Mononuclear cell (primary cell): ENCODE measurements around the gene MARCO. TPM values are rescaled to one million over a fixed set of nuclear protein-coding genes. Genes with fewer than 3 reads are reported as not detected.

Experiments
- H3K27me3 ChIP-seq: 2 replicates; pipeline ENCODE4 v1.6.0; 2011; ENCODE audit warnings: low read length, control low read depth; ENCODE audit not compliant: insufficient read depth
- H3K4me1 ChIP-seq: 2 replicates; pipeline ENCODE4 v1.5.1; 2011; ENCODE audit warnings: mild to moderate bottlenecking, low read length, control low read depth; ENCODE audit not compliant: insufficient read depth
- H3K4me3 ChIP-seq: 2 replicates; pipeline ENCODE4 v1.5.1; 2011; ENCODE audit warnings: mild to moderate bottlenecking, low read length, moderate library complexity
- H3K9me3 ChIP-seq: 2 replicates; pipeline ENCODE4 v1.5.1; 2011; ENCODE audit warnings: low read depth, mild to moderate bottlenecking, control low read depth, low read length
- total RNA-seq: library from RNA; depleted of rRNA; stranded (reverse); fragments of >200 nt; gene quantifications from one replicate; pipeline ENCODE4 v1.2.3, GENCODE V29; 2012

MARCO gene
- total RNA-seq, result 5.8 TPM

DNA sequence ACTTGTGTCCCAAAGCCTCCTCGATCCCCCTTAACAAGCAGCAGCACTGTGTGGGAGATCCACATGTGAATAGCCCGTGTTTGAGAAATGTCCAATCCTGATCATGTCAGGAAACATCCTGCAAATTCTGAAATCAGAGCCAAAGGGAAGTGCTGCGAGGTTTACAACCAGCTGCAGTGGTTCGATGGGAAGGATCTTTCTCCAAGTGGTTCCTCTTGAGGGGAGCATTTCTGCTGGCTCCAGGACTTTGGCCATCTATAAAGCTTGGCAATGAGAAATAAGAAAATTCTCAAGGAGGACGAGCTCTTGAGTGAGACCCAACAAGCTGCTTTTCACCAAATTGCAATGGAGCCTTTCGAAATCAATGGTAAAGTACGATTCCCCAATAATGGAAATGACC is at the start of gene MARCO:
MARCO (plus strand) TSS at position 164 of the 400 bp plus-strand sequence; CDS start at position 271, 107 bp downstream.
- Histone ChIP-seq H3K4me1 (peaks cover 73% of the 10 kb centered on the region), H3K9me3 (no peaks in the 10 kb centered on the region), H3K4me3 (no peak within 1 kb of the TSS), H3K27me3 (no peaks in the 10 kb centered on the region)

GRCh38 chr2:118893100-118893499 is 48.9 kb upstream of the MARCO start:
- no peaks in the 10 kb centered on the region for H3K27me3 ChIP-seq
- no peaks in the 10 kb centered on the region for H3K4me1 ChIP-seq
- no peak overlapping the region for H3K4me3 ChIP-seq
- H3K9me3 ChIP-seq, result peaks cover 20% of the 10 kb centered on the region

DNA sequence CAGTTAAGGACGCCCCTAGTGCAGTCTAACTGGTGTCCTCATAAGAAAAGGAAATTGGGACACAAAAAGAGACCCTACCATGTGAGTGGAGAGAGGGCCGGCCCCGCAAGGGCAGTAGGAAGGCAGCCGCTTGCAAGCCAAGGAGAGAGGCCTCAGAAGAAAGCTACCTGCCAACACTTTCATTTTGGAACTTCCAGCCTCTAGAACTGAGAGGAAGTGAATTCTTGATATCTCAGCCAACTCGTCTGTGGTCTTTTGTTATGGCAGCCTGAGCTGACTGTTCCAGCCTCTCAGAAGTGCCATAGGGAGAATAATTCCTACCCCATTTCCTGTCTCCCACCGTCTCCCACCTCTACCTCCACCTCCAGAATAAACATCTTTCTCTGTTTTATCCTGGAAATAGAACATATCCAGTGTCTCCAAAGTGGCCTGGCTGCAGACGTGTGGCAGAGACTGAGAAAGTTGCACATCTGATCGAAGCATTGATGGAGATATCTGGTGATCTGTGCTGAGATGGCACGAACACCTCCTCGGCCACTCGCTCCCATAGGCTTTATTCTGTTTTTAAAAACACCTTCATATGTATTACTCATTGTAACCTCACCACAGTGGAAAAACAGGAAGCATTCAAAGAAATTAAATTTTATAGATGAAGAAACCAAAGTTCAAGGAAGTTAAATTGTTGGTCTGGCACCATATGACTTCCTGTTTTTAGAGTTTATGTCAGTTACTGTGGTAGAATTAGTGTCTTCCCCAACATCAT is 39.5 kb upstream of the MARCO start:
- H3K9me3 ChIP-seq, result no peaks in the 10 kb centered on the region
- H3K4me1 ChIP-seq, result peaks cover 28% of the 10 kb centered on the region

DNA sequence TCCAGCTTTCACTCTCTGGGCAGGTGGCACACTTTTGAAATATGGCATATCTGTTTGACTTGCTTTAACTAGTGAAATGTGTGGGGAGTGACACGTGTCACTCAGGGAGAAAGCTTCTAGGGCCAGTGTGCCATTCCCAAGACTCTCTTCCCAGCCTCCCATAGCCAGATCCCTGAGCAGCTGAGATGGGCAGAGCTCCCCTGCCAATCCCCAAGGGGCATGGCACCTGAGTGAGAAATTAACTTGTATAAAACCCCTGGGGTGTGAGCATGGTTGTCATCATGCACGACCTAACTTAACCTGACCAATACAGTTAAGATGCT is 39.0 kb upstream of the MARCO start:
- Histone ChIP-seq H3K27me3 (no peaks in the 10 kb centered on the region), H3K9me3 (no peaks in the 10 kb centered on the region), H3K4me3 (no peak overlapping the region), H3K4me1 (peaks cover 28% of the 10 kb centered on the region)

More for the DNA sequence above, 39.5 kb upstream of the MARCO start:
- H3K27me3 ChIP-seq, result no peaks in the 10 kb centered on the region
- H3K4me3 ChIP-seq, result no peak overlapping the region

- Histone ChIP-seq H3K4me1 (peaks cover 28% of the 10 kb centered on the region), H3K27me3 (no peaks in the 10 kb centered on the region), H3K9me3 (no peaks in the 10 kb centered on the region), H3K4me3 (no peak overlapping the region)
Measured at GRCh38 chr2:118903551-118904479, 38.2 kb upstream of the MARCO start.

DNA sequence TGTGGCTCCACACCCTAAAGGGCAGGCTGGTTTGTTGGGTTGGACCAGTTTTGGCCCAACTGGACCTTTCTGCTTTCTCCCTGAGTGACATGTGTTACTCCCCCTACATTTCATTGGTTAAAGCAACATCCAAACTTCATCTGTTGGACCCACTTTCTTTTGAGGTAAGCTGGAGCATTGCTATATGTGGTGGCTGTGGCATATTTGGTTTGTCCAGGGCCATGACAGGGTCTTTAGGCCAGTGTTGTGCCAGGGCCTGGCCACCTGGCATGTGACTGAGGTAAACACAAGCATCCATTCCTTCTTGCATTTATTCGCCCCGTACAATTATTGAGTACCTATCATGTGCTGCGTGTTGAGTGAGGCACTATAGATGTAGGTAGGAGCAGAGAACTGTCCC is 36.8 kb upstream of the MARCO start:
- no peak overlapping the region for H3K4me3 ChIP-seq
- no peaks in the 10 kb centered on the region for H3K27me3 ChIP-seq
- peaks cover 28% of the 10 kb centered on the region for H3K4me1 ChIP-seq
- no peaks in the 10 kb centered on the region for H3K9me3 ChIP-seq

DNA sequence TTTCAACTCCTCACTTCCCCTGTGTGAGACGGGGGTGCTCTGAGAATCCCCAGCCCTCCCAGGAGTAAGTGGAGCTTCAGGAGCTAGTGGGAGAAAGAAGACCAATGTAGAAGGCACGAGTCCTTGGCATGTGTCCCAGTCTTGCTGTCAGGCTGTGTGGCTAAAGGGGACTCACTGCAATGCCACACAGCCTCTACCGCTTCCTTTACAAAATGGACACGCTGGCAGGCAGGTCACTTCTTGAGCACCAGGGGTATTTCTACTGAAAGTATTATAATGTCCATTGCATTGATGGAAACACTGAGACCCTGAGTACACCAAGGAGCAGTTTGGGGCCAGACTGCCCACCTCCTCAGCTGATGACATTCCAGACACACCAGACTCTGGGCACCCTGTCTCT is 35.8 kb upstream of the MARCO start:
- no peak overlapping the region for H3K4me3 ChIP-seq
- H3K4me1 ChIP-seq, result peaks cover 28% of the 10 kb centered on the region
- H3K9me3 ChIP-seq, result no peaks in the 10 kb centered on the region

DNA sequence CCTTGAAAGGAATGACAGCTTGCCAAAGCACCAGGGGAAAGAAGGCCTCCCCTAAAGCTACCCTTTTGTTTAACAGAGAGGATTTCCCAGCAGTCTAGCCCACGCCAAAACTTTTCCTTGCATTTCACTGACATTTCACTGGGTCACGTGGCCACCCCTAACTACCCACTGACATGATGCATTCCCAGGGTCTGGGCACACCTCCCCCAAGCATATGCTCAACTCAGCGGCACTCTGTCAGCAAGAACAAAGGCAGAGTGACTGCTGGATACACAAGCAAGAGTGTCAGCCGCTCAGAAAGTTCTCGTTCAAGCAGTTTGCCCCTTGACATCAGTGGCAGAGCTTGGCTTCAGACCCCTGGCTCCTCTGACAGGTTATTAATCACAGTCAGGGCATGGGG is 34.2 kb upstream of the MARCO start:
- Histone ChIP-seq H3K4me3 (no peak overlapping the region), H3K27me3 (no peaks in the 10 kb centered on the region), H3K4me1 (peaks cover 17% of the 10 kb centered on the region), H3K9me3 (no peaks in the 10 kb centered on the region)

More for the DNA sequence above, 35.8 kb upstream of the MARCO start:
- H3K27me3 ChIP-seq, result no peaks in the 10 kb centered on the region

GRCh38 chr2:118909191-118909590 is 32.8 kb upstream of the MARCO start:
- Histone ChIP-seq H3K9me3 (no peaks in the 10 kb centered on the region), H3K4me3 (no peak overlapping the region), H3K4me1 (peaks cover 16% of the 10 kb centered on the region), H3K27me3 (no peaks in the 10 kb centered on the region)

GRCh38 chr2:118911166-118911856 is 30.7 kb upstream of the MARCO start:
- Histone ChIP-seq H3K4me3 (no peak overlapping the region), H3K9me3 (no peaks in the 10 kb centered on the region), H3K4me1 (peaks cover 18% of the 10 kb centered on the region), H3K27me3 (no peaks in the 10 kb centered on the region)

DNA sequence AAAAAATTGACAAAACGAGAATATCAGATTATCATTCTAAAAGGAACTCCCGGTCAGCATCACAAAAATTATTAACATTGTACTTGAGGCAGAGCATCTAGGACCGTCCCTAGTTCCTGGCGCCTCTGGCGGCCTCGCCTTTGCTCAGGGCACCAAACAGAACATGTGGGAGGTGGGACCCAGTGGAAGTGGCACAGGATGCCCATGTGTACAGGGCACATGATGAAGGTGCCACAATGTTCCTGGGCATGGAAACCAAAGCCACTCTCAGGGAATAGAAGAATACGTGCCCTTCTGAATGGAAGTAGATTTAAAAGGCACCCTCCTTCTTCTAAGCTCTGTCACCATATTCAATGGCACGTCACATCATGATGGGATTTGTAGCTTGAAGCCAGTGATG is 30.1 kb upstream of the MARCO start:
- no peaks in the 10 kb centered on the region for H3K9me3 ChIP-seq
- H3K4me3 ChIP-seq, result no peak overlapping the region
- H3K27me3 ChIP-seq, result no peaks in the 10 kb centered on the region
- H3K4me1 ChIP-seq, result peaks cover 18% of the 10 kb centered on the region

GRCh38 chr2:118913131-118913802 is 28.7 kb upstream of the MARCO start:
- H3K27me3 ChIP-seq, result no peaks in the 10 kb centered on the region
- H3K4me3 ChIP-seq, result no peak overlapping the region
- peaks cover 18% of the 10 kb centered on the region for H3K4me1 ChIP-seq
- H3K9me3 ChIP-seq, result no peaks in the 10 kb centered on the region

GRCh38 chr2:118913803-118914645 is 28.0 kb upstream of the MARCO start:
- H3K9me3 ChIP-seq, result no peaks in the 10 kb centered on the region
- no peaks in the 10 kb centered on the region for H3K27me3 ChIP-seq
- no peak overlapping the region for H3K4me3 ChIP-seq
- peaks cover 18% of the 10 kb centered on the region for H3K4me1 ChIP-seq
